HG02870 (cell line): ENCODE measurements around the gene CCDC141.

Experiments
- ATAC-seq: cut with Tn5 transposase; IDR thresholded peaks from one replicate; pipeline ENCODE4 v1.9.1; 2021; ENCODE audit warnings: mild to moderate bottlenecking, moderate library complexity; ENCODE audit not compliant: unreplicated experiment

Gene CCDC141

DNA sequence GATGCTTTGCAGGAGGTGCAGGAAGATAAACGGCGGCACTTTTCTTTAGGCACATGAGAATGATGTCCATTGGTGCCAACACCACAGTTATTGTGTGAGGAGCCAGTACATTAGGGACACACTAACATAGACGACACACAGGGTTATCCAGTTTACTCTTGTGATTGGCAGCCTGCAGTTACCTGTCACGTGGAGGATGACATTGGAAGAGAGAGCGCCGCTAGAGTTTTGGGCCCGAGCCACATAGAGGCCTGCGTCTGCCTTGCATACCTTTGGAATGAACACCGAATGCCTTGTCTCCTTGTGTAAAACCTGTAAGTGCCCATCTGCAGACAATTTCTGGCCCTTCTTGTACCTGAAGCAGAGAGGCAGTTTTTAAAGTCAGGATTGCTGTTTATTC lies 215.9 kb downstream of the CCDC141 start:
- ATAC-seq = no peak

DNA sequence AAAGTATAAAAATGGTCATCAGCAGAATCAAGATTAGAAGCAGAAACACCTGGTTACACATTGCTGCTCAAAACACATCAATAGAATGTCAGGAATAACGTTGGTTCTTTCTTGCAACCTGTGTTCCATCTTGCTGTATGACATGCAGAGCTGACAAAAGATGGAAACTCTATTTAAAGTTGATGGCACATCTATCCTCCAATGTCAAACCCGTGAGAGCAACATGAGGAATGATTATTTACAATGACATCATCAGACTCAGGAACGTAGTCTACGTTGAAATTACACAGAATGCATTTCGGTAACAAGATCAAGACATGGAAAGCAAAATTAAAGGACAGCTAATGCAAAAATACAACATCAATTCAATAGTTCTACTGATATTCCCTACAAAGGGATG lies 216.6 kb downstream of the CCDC141 start:
- ATAC-seq = no peak

DNA sequence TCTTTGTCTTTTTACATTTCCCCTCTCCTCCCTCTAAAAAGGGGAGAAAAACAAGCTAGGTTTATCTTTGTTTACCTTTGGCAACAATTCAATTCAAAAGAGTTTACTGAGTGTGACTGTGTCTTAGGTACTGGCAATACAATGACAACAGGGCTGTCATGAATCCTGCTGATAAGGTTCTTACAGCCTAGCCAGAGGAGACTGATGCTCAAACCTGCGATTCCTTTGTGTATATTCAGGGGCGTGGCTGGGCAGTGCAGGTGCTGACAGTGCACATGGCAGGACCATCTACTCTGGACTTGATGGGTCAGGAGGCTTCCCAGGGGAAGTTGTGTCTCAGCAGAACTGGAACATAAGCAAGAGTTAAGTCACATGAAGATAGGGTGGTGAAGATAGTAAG lies 219.5 kb downstream of the CCDC141 start:
- ATAC-seq = no peak

DNA sequence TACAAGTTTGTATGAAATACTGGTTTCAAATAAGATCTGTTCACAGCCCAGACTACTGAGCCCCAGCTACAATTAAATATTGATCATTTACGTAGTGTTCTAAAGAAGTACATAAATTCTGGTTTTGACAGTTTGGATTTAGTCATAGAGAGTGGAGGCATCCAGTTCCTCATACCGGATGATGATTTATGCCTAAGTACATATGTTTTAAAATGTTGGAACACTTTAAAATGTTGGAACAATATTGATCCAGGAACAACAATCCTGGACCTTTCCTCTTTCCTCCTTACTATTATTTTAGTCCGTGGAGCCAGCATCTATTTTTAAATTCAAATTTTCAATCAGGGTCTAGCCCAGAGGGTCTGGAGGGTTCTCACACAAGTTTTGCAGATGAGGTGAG lies 220.0 kb downstream of the CCDC141 start:
- ATAC-seq = no peak

DNA sequence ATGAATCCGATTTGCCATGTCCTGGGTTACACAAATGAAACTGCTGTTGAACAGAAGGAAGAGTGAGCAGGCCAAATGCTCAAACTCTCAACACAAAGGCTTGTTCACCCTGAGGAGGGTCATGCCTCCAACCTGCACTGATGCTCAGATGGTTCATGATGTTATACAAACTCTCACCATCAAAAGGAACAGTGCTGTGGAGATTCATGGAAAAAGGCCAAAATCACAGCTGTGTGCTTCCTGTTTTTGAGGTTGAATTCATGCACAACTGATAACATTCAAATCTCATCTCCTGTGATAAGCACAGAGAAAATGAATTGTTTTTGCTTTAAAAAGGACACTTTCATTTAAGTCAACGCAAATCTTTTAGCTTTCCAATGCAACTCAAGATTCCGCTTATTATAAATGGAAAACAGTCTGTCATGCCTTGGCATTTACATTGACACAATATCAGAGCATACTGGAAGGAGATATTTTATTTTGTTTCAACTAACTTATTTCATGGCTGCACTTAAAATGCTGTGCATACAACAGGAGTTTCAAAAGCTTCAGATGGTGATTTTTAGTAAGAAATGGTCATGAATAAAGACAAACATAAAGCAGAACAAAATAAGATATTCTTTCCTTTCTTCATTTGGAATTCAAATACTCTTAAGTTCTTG lies 220.5 kb downstream of the CCDC141 start:
- ATAC-seq = no peak

DNA sequence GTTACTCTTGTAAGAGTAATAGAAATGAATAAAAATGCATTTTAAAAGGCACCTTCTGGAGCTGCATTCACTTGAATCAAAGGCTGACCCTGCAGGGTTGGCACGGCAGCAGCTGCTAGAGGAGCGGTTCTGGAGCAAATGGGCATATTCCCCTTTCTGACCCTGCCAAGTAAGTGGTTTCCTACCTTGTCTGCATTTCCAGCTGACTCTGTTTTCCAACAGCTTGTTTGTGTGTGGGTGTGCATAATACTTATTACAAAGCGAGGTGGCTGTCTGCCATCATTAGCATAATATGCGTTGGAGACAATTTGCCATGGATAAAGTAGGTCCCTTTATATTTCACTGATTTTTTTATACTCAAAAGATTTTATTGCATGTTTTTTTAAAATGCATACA lies 221.5 kb downstream of the CCDC141 start:
- no peak for ATAC-seq

DNA sequence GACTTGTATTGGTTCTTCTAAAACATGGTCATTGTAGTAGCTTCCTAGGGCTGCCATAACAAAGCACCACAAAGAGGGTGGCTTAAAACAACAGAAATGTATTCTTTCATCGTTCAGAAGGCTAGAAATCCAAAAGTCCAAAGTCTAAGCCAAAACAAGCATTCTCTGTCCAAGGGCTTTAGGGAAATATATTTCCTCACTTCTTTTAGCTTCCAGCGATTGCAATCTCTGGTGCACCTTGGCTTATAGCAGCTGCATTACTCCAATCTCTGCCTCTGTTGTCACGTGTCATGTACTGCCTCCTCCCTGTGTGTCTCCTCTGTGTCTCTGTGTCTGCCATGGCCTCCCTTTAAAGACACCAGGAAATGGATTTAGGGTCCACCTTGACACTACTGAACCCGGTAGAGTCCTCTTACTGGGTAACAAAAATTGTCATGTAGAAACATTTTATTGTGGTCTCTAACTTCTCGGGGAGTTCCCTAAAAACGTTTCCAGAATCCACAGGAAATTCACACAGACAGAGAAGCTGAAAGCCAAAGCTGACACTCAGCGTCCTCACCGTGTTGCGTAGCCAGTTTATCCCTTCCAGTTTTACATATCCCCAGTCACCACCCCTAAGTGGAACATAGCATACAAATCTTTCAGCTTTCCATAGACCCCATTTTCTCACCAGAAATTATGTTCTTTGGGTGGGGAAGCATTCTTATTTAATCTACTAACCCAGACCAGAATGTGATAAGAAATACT lies 222.0 kb downstream of the CCDC141 start:
- no peak for ATAC-seq

DNA sequence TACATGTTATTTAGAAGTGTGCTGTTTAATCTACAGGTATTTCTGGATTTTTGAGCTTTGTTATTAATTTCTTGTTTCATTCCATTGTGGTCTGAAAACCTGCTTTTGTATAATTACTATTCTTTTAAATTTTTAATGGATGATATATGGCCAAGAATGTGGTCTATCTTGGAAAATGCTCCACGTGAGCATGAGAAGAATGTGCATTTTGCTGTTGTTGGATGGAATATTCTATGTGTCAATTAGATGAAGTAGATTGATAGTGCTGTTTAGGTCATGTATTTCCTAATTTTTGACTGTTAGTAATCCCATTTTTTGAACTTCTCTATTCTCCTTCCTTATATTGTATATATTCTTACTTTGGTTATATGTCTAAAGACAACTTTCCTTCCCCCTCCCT lies 222.8 kb downstream of the CCDC141 start:
- no peak for ATAC-seq

DNA sequence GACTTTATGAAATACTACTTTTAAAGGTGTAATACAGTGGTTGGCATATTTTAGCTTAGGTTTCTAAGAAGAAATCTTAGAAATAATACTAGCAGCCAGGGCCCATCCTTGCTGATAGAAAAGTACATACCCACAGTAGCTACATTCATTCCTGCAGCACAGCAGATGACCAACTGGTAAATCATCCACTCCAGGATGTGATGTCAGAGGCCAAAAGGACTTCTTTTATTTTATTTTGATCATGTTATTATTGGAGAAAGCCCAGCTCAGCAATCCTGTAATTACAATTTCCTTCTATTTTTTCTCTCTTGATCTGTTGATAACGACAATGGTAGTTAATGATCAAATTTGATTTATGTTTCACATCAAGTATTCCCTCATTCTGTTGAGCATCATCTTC lies 224.8 kb downstream of the CCDC141 start:
- no peak for ATAC-seq

DNA sequence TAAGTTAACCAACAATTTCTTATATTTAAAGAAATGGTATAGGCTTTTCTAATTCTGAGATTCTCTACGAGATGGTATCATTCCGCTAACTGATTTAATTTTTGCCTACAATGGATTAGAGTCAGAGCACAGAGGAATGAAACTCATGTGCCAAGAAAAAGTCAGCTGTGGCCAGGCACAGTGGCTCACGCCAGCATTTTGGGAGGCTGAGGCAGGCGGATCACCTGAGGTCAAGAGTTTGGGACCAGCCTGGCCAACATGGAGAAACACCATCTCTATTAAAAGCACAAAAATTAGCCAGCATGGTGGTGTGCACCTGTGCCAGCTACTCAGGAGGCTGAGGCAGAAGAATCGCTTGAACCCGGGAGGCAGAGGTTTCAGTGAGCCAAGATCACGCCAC lies 225.8 kb downstream of the CCDC141 start:
- no peak for ATAC-seq

DNA sequence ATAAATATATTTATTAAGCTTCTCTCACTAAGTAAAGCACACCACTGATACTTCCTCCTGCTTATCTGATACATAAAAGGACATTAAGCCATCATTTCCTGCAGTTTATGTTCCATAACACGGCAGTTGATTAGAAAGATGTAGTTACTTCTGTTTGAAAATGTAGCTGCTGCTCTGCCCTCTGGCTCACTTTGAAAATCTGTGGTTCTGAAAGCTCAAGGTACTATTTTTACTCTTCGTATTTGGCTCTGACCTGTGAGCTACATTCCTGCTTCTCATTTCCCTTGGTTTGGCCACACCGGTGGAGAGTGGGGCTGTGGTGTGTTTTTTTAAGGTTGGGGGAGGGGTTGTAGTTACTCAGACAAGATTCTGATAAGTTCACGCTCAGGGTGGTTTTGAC lies 229.9 kb downstream of the CCDC141 start:
- ATAC-seq = peak; percentile 93

DNA sequence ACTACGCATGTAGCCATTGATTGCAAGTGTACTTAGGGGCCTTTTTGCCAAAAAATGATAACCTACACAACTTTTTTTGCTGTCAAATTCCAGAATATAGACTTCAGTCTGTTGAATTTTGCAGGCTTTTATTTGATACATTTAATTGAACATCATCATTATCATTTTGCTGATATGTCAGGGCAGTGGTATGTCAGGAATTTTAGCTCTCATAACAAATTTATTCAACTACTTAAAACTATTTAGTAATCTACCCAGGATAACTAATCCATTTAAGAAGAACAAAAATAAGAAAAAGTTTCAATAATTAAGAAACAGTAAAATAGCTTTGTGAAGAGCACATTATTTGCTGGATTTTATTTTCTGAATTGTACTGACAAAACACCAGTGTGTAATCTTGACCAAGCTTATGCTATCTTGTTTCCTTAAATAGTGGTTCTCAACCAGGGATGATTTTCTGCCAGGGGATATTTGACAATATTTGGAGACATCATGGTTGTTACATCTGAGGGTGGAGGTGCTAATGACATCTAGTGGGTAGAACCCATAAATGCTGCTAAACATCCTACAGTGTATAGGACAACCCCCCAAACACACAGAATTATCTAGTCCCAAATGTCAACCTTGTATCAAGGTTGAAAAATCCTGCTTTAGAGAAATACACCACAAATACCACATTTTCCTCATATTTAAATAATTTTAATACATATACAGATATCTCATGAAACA lies 230.6 kb downstream of the CCDC141 start:
- no peak for ATAC-seq

DNA sequence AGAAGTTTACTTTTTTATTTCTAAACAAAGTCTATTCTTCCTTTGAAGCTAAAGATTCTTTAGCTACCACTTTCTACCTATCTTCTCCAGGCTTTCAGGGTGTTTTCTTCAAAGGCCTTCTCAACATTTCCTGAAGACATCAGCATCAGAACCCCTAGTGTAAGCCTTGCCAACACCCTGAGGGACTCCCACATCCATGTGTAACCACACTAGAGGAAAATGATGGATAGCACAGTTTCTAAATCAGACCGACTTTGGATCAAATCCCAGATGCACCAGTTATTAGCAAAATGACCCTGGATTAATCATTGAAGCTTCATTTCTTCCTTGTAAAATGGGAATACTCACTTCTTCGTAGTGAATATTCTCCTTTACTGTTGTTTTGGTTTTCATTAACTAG lies 238.0 kb downstream of the CCDC141 start:
- ATAC-seq = no peak

DNA sequence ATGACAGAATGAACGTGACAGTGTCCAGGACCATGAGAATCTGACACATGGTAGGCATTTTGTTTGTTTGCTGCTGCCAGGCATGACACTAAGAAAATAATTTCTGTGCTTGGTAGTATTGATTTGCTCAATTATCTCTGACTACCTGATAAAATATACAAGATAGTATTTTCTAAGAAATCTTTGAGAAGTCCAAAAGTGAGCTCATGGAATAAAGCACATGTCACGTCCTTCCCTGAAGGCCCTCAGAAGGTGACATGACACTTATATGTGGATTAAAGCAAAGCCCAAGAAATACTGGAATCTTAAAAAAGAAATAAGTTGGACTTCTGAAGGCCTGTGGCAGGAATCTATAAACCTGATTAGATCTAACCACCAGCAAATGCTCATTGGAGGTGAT lies 238.9 kb downstream of the CCDC141 start:
- ATAC-seq = no peak

DNA sequence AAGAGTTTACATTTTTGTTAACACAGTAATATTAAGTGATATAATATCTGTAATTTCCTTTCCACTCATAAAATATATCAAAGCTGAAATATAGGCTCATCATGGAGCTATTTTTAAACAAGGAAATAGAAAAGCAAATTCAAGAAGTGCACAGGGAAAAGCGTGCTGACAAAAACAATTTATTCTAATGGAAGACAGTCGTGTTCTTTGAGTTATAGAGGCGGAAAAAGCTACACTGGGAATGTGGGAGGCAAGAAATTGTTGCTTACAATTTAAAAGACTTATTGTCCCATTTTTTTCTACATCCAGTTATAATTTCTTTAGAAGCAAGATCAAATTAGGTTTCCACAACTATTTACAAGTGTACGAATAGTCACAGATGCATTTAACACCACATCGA lies 239.5 kb downstream of the CCDC141 start:
- no peak for ATAC-seq

DNA sequence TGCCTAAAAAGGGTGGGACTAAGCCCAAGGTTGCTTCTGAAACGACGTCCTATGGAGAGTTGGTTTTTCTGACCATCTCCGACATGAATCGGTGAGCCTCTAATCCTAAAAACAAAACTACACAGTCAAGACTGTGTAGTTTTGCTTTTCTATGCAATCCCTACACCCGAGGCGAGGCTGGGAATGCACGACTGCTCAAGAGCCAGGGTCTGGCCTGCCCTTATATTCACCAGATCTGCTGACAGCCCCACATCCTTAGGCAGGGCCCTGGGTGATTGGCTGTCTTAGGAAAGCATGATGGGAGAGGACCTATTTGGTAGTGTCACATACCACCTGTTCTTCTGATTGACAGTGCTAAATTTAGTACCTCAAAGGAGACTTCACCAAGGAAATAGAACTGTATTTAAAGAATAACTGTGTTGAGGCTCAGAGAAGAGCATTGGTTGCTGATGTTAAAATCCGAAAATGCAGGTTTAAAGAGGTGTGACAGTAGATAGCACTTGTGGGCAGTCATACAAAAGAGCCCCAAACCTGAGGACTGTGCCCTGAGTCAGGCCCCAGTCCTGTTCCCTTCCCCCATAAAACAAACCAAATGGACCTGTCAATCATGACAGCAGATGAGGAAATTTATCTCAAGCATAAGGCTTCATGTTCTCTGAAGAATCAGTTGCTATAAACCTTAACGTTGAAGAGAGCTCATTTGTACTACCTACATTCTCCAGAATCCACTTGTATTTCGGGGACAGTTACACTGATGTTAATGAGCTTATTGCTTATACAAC lies 242.5 kb downstream of the CCDC141 start, which contains the start of gene TTN:
TSS of gene TTN (minus strand) at position 197 of the 782 bp plus-strand sequence. CDS start 2,781 bp downstream, outside the sequence.
- no peak for ATAC-seq

DNA sequence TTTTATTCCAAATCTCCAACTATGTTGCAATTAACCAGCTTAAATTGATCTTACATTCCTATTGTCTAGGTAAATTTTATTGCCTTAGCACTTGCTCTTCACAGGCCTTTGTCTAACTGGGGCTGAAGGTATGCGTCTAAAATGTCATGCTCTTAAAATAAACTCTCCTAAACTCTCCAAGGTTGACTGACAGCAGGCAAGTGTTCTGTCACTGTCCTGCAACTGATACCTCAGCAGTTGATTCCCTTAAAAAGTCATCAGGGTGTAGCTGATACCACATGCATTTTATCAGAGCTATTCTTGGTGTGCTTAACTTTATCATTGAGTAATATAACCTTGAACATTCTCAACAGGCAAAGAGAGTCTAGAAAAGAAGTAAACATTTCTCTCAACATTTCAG lies 243.4 kb downstream of the CCDC141 start:
- ATAC-seq = no peak

DNA sequence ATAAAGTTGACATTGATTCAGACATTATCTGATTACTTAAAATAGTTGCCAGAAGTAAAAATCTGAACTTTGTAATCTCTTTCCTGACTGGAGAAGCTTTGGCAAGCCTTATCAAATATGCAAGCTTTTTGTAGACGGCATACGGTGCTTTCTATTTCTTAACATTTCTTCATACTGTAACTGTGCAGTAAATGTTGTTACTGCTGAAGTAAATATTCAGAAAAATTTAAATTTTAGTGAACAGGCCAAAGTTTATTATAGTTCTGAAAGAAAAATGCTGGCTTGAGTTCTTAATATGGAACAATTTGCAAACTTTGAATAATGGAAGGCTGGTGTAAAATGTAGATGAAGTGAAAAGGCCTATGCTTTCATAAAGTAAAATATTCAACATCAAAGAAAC lies 244.5 kb downstream of the CCDC141 start:
- no peak for ATAC-seq

DNA sequence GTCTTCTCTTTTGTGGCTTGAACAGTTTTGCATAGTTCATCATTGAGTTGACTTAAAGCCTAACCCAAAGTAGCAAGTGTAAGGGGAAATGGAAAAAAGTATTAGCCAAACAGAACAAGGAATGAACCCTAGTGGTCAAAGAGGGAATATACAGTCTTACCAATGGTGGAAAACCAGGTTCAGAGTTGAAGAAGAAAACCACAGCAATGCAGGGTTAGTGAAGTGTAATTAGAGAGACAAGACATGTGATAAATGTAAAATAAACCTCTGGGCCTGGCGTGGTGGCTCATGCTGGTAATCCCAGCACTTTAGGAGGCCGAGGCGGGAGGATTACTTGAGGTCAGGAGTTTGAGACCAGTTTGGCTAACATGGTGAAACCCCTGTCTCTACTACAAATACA lies 245.1 kb downstream of the CCDC141 start:
- peak; percentile 54 for ATAC-seq

DNA sequence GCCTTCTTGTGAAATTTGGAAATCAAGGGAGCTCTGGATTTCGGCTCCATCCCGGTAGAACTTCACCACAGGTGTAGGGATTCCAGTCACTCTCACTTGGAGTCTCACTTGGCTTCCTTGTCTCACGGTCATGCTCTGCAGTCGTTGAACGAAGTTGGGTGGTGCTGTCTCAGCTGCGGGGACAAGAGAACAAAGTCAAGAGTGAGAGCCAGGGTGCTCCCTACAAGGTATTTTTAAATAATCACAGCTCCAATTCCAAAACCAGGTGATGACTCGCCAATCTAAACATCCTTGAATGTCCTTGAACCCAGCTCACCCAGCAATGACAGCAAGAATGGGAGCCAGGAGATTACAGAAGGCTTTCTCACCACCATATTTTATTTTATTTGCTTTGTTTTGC lies 249.4 kb downstream of the CCDC141 start:
- no peak for ATAC-seq

DNA sequence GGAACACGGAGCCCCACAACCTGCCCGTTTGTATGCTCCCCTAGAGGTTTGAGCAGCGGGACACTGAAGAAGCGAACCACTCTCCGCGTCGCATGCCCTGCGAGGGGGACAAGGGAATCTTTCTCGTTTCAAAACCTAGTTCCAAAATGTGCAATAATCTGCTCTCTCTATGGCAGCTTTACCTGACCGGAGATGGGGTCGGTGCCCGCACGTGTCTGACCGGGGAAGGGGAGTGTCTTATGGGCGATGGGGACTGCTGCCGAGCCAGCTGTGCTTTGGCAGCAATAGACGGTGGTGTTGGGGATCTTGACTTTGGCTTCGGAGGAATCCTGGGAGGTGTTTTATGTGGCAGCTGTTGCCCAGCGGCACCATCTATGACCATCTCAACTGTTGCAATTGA lies 250.6 kb downstream of the CCDC141 start:
- ATAC-seq = no peak
